Stomach (tissue), 4 donors: Measurements from ENCODE around the gene BANP.

ENCODE experiments used
- CTCF ChIP-seq, 7 experiments: fragments of 450-650 bp in 4 of 7; fragments of 200-600 bp in 3 of 7; sonication (generic) in 3 of 7; IDR thresholded peaks; one replicate each; pipeline ENCODE4 v1.5.1; 2016 to 2019; ENCODE audit warnings: antibody characterized with exemption in 7 of 7, control low read depth in 2 of 7, mild to moderate bottlenecking in 1 of 7
- EP300 ChIP-seq: sonication (generic); formaldehyde crosslinking; IDR thresholded peaks from one replicate; pipeline ENCODE4 v1.6.1; 2017; ENCODE audit warnings: antibody characterized with exemption
- POLR2A ChIP-seq, 4 donors: fragments of 450-650 bp; IDR thresholded peaks; one replicate each; pipeline ENCODE4 v1.6.1; 2016; ENCODE audit warnings: antibody characterized with exemption in 4 of 4, control low read depth in 2 of 4, mild to moderate bottlenecking in 1 of 4, moderate library complexity in 1 of 4
- POLR2AphosphoS5 ChIP-seq, 3 donors: sonication (generic); formaldehyde crosslinking; IDR thresholded peaks; one replicate each; pipeline ENCODE4 v1.6.1; 2016; ENCODE audit warnings: antibody characterized with exemption in 3 of 3

- TF ChIP-seq POLR2A (IDR thresholded peaks at IDR 0.05), result no peak
- no peak for TF ChIP-seq CTCF (IDR thresholded peaks at IDR 0.05)
- TF ChIP-seq EP300, result no peak
- no peak for TF ChIP-seq POLR2AphosphoS5 (IDR thresholded peaks at IDR 0.05)
Observed at GRCh38 chr16:87919681-87919994, 31.6 kb upstream of the BANP start.
